Right lobe of liver (tissue), 6 donors: ENCODE results near the gene ARID4A. TPM values are rescaled to one million over a fixed set of nuclear protein-coding genes. Genes with fewer than 3 reads are reported as not detected.
"Not testable (repeated sequence)": the region's sequence is repeated elsewhere in the genome, so short reads cannot be mapped to it uniquely, and the experiment has no call there.

Experiments
- ATAC-seq, 4 donors: fragments of 200-7000 bp; cut with Tn5 transposase; one replicate each; pipeline ENCODE4 v1.9.1; 2020; ENCODE audit warnings: mild to moderate bottlenecking in 4 of 4, moderate library complexity in 4 of 4
- DNase-seq, 3 donors: peaks; one replicate each; pipeline ENCODE4 v3.0.0-alpha.2; 2020
- H3K27ac ChIP-seq, 3 donors: fragments of 200-600 bp; one replicate each; pipeline ENCODE4 v1.8.0; 2022
- H3K27me3 ChIP-seq, 2 donors: fragments of 200-600 bp; one replicate each; pipeline ENCODE4 v1.8.0; 2022
- H3K36me3 ChIP-seq, 4 donors: fragments of 200-600 bp; sonication (generic) in 1 of 4; one replicate each; pipeline versions ENCODE4 v1.5.1 to v1.8.0; 2017 to 2022; ENCODE audit warnings: control low read depth in 1 of 4
- H3K4me1 ChIP-seq, 4 donors: fragments of 200-600 bp; sonication (generic) in 1 of 4; one replicate each; pipeline versions ENCODE4 v1.5.1 to v1.8.0; 2017 to 2022; ENCODE audit warnings: control low read depth in 1 of 4
- H3K4me3 ChIP-seq, 3 donors: fragments of 200-600 bp; one replicate each; pipeline ENCODE4 v1.8.0; 2022
- H3K9me3 ChIP-seq, 4 donors: fragments of 200-600 bp; sonication (generic) in 1 of 4; one replicate each; pipeline versions ENCODE4 v1.5.1 to v1.8.0; 2017 to 2022; ENCODE audit warnings: control low read depth in 1 of 4
- POLR2A ChIP-seq: fragments of 450-650 bp; IDR thresholded peaks from one replicate; pipeline ENCODE4 v1.6.1; 2017; ENCODE audit warnings: antibody characterized with exemption, mild to moderate bottlenecking
- WGBS: methylation state at CpG from one replicate; pipeline ENCODE4 v1.1.6; 2018; ENCODE audit warnings: low coverage, low lambda C conversion rate; ENCODE audit not compliant: insufficient coverage; ENCODE audit errors: missing lambda C conversion rate; 5-methylcytosine and 5-hydroxymethylcytosine counted together
- intact Hi-C, 2 donors: fragments of 100-400 bp; cut with DNase I; formaldehyde crosslinking; loops; one replicate each; pipeline versions ENCODE4 v1.11.2 to v1.14.1; 2022
- total RNA-seq, 6 experiments: library from RNA; depleted of rRNA in 2 of 6; stranded (reverse); fragments of >200 nt in 2 of 6; fragmentation: NEBNext Ultra II Directional in 3 of 6; extraction: Animal tissue kit (Norgen Biotek cat#: 25700) in 3 of 6; gene quantifications; one replicate each; pipeline versions ENCODE4 v1.1.0 to v1.2.4, GENCODE V29; 2016 to 2023
- TF ChIP-seq, protein P1 (sequence below), 4 donors: fragments of 200-600 bp in 3 of 4; fragments of 450-650 bp in 1 of 4; IDR thresholded peaks; one replicate each; pipeline versions ENCODE4 v1.5.1 to v1.8.0; 2016 to 2022; ENCODE audit warnings: antibody characterized with exemption in 4 of 4, mild to moderate bottlenecking in 2 of 4
- donor health status: DM: no; HTN: yes; CAD: no.
- donor health status: DM: no; HTN: no; CAD: no.
- donor health status: DM: no; HTN: no; CAD: no.
- donor health status: DM: no; HTN: yes; CAD: no.
- donor health status: DM: no; HTN: yes; CAD: no.

ARID4A gene
- total RNA-seq, 6 experiments from 2014 or later: 7.6 to 22.1 (median 15.7) TPM

DNA sequence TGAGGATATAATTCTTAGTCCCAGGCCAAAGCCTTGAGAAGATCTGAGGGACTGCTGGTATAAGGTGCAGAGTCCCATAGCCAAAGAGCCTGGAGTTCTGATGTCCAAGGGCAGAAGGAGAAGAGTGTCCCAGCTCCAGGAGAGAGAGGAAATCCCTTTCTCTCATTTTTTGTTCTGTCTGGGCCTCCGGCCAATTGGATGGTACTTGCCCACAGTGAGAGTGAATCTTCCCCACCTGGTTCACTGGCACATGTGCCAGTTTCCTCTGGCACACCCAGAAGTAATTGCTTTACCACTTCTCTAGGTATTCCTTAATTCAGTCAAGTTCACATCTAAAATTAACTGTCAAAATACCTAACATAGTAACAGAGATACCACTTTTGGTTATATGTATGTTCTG is 15.3 kb downstream of the ARID4A start:
- intact Hi-C loops: no loop called here
- WGBS: 67% methylated on average over 1 of the region's 1 CpG
- Histone ChIP-seq H3K36me3 (peaks cover 0 to 36% (median 17%) of the 10 kb centered on the region in 4 donors), H3K4me1 (no peaks in the 10 kb centered on the region), H3K27me3 (no peaks in the 10 kb centered on the region), H3K9me3 (no peaks in the 10 kb centered on the region), H3K27ac (no peak overlapping the region), H3K4me3 (no peak overlapping the region)
- ATAC-seq (peak in 3 of 4 donors; percentile 46 to 68 (median 59)), DNase-seq (no peak)
- TF ChIP-seq, protein P1, sequence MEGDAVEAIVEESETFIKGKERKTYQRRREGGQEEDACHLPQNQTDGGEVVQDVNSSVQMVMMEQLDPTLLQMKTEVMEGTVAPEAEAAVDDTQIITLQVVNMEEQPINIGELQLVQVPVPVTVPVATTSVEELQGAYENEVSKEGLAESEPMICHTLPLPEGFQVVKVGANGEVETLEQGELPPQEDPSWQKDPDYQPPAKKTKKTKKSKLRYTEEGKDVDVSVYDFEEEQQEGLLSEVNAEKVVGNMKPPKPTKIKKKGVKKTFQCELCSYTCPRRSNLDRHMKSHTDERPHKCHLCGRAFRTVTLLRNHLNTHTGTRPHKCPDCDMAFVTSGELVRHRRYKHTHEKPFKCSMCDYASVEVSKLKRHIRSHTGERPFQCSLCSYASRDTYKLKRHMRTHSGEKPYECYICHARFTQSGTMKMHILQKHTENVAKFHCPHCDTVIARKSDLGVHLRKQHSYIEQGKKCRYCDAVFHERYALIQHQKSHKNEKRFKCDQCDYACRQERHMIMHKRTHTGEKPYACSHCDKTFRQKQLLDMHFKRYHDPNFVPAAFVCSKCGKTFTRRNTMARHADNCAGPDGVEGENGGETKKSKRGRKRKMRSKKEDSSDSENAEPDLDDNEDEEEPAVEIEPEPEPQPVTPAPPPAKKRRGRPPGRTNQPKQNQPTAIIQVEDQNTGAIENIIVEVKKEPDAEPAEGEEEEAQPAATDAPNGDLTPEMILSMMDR (IDR thresholded peaks at IDR 0.05): no peak
- no peak for TF ChIP-seq POLR2A

DNA sequence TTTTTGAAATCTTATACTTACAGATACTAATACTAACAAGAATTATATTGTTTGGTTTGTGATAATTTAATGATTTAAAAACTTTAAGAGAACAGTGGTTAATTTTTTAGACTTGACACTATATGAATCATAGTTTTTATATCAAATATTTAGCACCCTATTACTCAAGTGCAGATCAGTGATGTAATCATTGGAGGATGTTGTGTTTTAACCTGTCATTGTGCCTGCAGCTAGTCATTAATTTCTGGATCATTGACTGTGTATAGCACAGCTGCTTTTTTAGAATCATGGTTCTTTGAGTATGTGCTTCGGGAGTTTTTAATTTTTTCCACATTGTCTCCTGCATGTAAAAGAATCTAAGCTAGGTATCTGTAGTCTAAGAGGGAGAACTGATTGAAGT is 17.3 kb downstream of the ARID4A start:
- no peak for ATAC-seq
- no peaks in the 10 kb centered on the region for H3K9me3 ChIP-seq
- DNase-seq: no peak
- no peak overlapping the region for H3K4me3 ChIP-seq
- peaks cover 0 to 48% (median 17%) of the 10 kb centered on the region in 4 donors for H3K36me3 ChIP-seq
- no peaks in the 10 kb centered on the region for H3K4me1 ChIP-seq
- intact Hi-C loops: no loop called here
- TF ChIP-seq, protein P1 (IDR thresholded peaks at IDR 0.05): no peak
- TF ChIP-seq POLR2A: no peak
- H3K27me3 ChIP-seq: no peaks in the 10 kb centered on the region
- H3K27ac ChIP-seq: no peak overlapping the region
- WGBS: 100% methylated on average over 1 of the region's 1 CpG

DNA sequence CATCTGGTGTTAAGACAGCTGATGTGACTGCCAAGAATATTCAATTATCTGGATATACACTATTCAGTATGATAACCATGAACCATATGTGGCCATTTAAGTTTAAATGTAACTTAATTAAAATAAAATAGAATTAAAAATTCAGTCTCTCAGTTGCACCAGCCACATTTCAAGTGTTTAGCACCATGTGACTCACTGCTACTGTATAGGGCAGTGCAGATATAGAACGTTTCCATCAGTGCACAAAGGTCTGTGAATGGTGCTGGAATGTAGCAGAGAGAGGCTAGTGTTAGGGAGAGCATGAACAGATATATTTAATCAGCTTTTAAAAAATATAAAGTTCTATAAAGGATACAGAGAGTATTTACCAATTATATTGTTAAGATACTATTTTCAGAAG is 28.7 kb downstream of the ARID4A start:
- DNase-seq: no peak
- peaks cover 0 to 81% (median 36%) of the 10 kb centered on the region in 4 donors for H3K36me3 ChIP-seq
- H3K27ac ChIP-seq: no peak overlapping the region
- H3K27me3 ChIP-seq: no peaks in the 10 kb centered on the region
- 85% methylated on average over 1 of the region's 1 CpG for WGBS
- H3K4me1 ChIP-seq: no peaks in the 10 kb centered on the region
- intact Hi-C loops: no loop called here
- no peak for TF ChIP-seq POLR2A
- TF ChIP-seq, protein P1 (IDR thresholded peaks at IDR 0.05): no peak
- no peak overlapping the region for H3K4me3 ChIP-seq
- no peaks in the 10 kb centered on the region for H3K9me3 ChIP-seq
- ATAC-seq: no peak

DNA sequence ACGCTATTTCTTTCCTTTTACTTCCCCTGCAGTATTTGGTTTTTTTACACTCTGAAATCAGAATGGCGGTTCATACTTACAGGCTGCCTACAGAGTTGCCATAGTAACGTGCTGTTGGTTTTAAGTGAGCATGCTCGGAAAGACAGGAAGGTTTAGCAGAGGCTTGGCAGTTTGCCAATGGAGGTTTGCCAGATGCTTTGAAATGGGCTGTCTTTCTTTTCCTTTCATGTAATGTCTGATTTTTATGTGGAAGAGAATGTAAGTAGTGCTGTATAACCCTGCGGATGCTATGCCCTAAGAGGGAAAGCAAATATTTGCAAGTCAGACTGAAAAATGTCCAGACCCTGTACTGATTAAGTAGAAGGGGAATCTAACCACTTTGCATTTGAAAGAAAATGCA is 32.8 kb downstream of the ARID4A start:
- Histone ChIP-seq H3K4me3 (no peak overlapping the region), H3K36me3 (peaks cover 0 to 60% (median 13%) of the 10 kb centered on the region in 4 donors), H3K27ac (no peak overlapping the region), H3K4me1 (no peaks in the 10 kb centered on the region), H3K27me3 (no peaks in the 10 kb centered on the region), H3K9me3 (no peaks in the 10 kb centered on the region)
- TF ChIP-seq, protein P1 (IDR thresholded peaks at IDR 0.05): no peak
- no peak for TF ChIP-seq POLR2A
- ATAC-seq (peak; percentile 81 to 98 (median 96)), DNase-seq (peak; percentile 79 to 91 (median 83))
- intact Hi-C loops: no loop called here
- 6% methylated on average over 5 of the region's 5 CpGs for WGBS

DNA sequence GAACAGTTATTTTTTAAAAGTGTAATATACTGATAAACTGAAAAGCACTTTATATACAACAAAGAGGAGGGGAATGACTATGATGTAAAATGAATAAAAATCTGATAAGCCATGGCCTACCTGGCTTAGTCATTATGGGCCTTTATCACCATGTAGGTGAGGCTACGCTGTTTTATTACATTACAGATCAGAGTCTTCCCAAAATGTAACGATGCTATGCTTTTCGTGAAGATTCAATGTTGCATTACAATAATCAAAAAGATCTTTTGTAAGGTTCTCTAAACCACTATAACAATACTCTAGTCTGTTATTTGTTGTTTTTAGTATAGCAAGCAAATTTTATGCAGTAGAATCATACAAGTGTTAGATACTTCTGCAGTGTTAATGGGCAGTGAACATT is 34.2 kb downstream of the ARID4A start:
- Histone ChIP-seq H3K4me1 (no peaks in the 10 kb centered on the region), H3K36me3 (peaks cover 0 to 52% (median 7%) of the 10 kb centered on the region in 4 donors), H3K27me3 (no peaks in the 10 kb centered on the region), H3K27ac (no peak overlapping the region), H3K9me3 (no peaks in the 10 kb centered on the region), H3K4me3 (no peak overlapping the region)
- 98% methylated on average over 3 of the region's 3 CpGs for WGBS
- intact Hi-C loops: no loop called here
- ATAC-seq (no peak), DNase-seq (no peak)
- TF ChIP-seq, protein P1 (IDR thresholded peaks at IDR 0.05): no peak
- no peak for TF ChIP-seq POLR2A

DNA sequence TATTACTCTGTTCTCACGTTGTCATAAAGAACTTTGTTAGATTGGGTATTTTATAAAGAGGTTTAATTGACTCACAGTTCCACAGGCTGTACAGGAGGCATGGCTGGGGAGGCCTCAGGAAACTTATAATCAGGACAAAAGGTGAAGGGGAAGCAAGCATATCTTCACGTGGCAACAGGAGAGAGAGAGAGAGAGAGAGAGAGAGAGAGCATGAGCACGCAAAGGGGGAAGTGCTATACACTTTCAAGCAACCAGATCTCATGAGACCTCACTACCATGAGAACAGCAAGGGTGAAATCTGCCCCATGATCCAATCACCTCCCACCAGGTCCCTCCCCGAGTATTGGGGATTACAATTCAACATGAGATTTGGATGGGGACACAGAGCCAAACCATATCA is 41.3 kb downstream of the ARID4A start:
- H3K4me1 ChIP-seq, H3K9me3 ChIP-seq, intact Hi-C loops, H3K27me3 ChIP-seq, DNase-seq, ATAC-seq, H3K4me3 ChIP-seq, H3K27ac ChIP-seq: not testable (repeated sequence)
- H3K36me3 ChIP-seq: peaks cover 0 to 40% (median 9%) of the 10 kb centered on the region in 4 donors
- WGBS: 68% methylated on average over 4 of the region's 4 CpGs
